T-cell (primary cell): ENCODE results near the gene NISCH. TPM values are rescaled to one million over a fixed set of nuclear protein-coding genes. Genes with fewer than 3 reads are reported as not detected.

Source experiments
- ATAC-seq, 4 experiments: fragments of 200-7000 bp in 3 of 4; fragments of 150-1000 bp in 1 of 4; cut with Tn5 transposase; replicated peaks in 1 of 4; 1 replicate in 3 of 4; 2 replicates in 1 of 4; pipeline ENCODE4 v1.10.0; 2021; ENCODE audit warnings: moderate library complexity in 3 of 4, mild to moderate bottlenecking in 2 of 4, moderate number of reproducible peaks in 1 of 4
- CTCF ChIA-PET, 2 donors: fragments of 300-600 bp; sonication (Branson Sonifier 250); formaldehyde crosslinking; loops; one replicate each; lab custom pipeline; 2022; ENCODE audit warnings: antibody characterized with exemption in 2 of 2; lab: Charles Lee
- POLR2A ChIA-PET, 2 donors: fragments of 300-600 bp; sonication (Branson Sonifier 250); formaldehyde crosslinking; loops; one replicate each; lab custom pipeline; 2022; ENCODE audit warnings: antibody characterized with exemption in 2 of 2; lab: Charles Lee
- DNase-seq, 35 experiments: peaks; one replicate each; pipeline versions ENCODE4 v3.0.0 to v3.0.0-alpha.2; 2013 to 2023
- H3K27ac ChIP-seq: one replicate; pipeline ENCODE4 v1.5.1; 2013; ENCODE audit warnings: low read length
- H3K27me3 ChIP-seq, 2 experiments: replicated peaks in 1 of 2; 1 replicate in 1 of 2; 2 replicates in 1 of 2; pipeline versions ENCODE4 v1.6.1 to v1.7.0; 2013; ENCODE audit warnings: low read length in 1 of 2, mixed read lengths in 1 of 2; ENCODE audit not compliant: control insufficient read depth in 2 of 2, insufficient read depth in 2 of 2; ENCODE audit errors: extremely low read depth in 1 of 2
- H3K36me3 ChIP-seq, 2 donors: 1 replicate in 1 of 2; 2 replicates in 1 of 2; pipeline versions ENCODE4 v1.6.1 to v1.7.0; 2013; ENCODE audit warnings: low read length in 1 of 2; ENCODE audit not compliant: control insufficient read depth in 2 of 2, insufficient read depth in 1 of 2; ENCODE audit errors: extremely low read depth in 1 of 2
- H3K4me1 ChIP-seq, 2 experiments: 1 replicate in 1 of 2; 2 replicates in 1 of 2; pipeline versions ENCODE4 v1.6.1 to v1.7.0; 2013; ENCODE audit warnings: low read length in 2 of 2, mixed read lengths in 1 of 2; ENCODE audit not compliant: insufficient read depth in 2 of 2, control insufficient read depth in 1 of 2; ENCODE audit errors: extremely low read depth in 1 of 2
- H3K4me3 ChIP-seq, 2 donors: 1 replicate in 1 of 2; 2 replicates in 1 of 2; pipeline versions ENCODE4 v1.5.1 to v1.7.0; 2013; ENCODE audit warnings: mild to moderate bottlenecking in 2 of 2, low read length in 1 of 2, moderate library complexity in 1 of 2; ENCODE audit not compliant: control insufficient read depth in 1 of 2; ENCODE audit errors: extremely low read depth in 1 of 2
- H3K9me3 ChIP-seq: 2 replicates; pipeline ENCODE4 v1.7.0; 2013
- H3K27ac Mint-ChIP-seq, 2 donors: one replicate each; pipeline ENCODE4 v1.8.0; 2020 to 2021; ENCODE audit warnings: mild to moderate bottlenecking in 2 of 2, mixed read lengths in 2 of 2
- H3K27me3 Mint-ChIP-seq, 2 donors: one replicate each; pipeline ENCODE4 v1.8.0; 2021 to 2022; ENCODE audit warnings: mixed read lengths in 2 of 2
- H3K36me3 Mint-ChIP-seq: one replicate; pipeline ENCODE4 v1.8.0; 2021; ENCODE audit warnings: mixed read lengths
- H3K4me1 Mint-ChIP-seq, 3 donors: one replicate each; pipeline ENCODE4 v1.8.0; 2020 to 2022; ENCODE audit warnings: mixed read lengths in 3 of 3, mild to moderate bottlenecking in 1 of 3
- H3K4me3 Mint-ChIP-seq, 3 donors: one replicate each; pipeline ENCODE4 v1.8.0; 2020 to 2022; ENCODE audit warnings: mild to moderate bottlenecking in 3 of 3, mixed read lengths in 3 of 3, moderate library complexity in 3 of 3
- H3K9me3 Mint-ChIP-seq, 3 donors: one replicate each; pipeline ENCODE4 v1.8.0; 2020 to 2022; ENCODE audit warnings: mixed read lengths in 3 of 3
- WGBS: methylation state at CpG from one replicate; pipeline ENCODE4 v1.1.5; 2013; ENCODE audit warnings: missing lambda C conversion rate; ENCODE audit not compliant: insufficient coverage; 5-methylcytosine and 5-hydroxymethylcytosine counted together
- total RNA-seq, 35 experiments: library from RNA in 6 of 35; stranded (reverse) in 6 of 35; fragments of 120-200 nt in 1 of 35; gene quantifications; one replicate each; pipeline versions ENCODE4 v1.2.1 to v1.2.4 and lab custom pipeline; 2013 to 2026

NISCH gene
- total RNA-seq, 5 donors from 2014 or later (not counting 1 experiment from before 2014, with no cell fraction given) = 152 to 171 (median 157) TPM

GRCh38 chr3:52469001-52469400 is 13.6 kb downstream of the NISCH start:
- Mint-ChIP-seq H3K36me3 (peaks cover 27% of the 10 kb centered on the region), H3K4me1 (peaks cover 7 to 9% (median 7%) of the 10 kb centered on the region in 3 donors), H3K27me3 (no peaks in the 10 kb centered on the region), H3K4me3 (no peak overlapping the region), H3K27ac (peak overlapping the region in 1 of 2 donors; percentile 28), H3K9me3 (no peaks in the 10 kb centered on the region)
- H3K4me1 ChIP-seq = no peaks in the 10 kb centered on the region
- no peak overlapping the region for H3K4me3 ChIP-seq
- 100% methylated on average over 1 of the region's 5 CpGs for WGBS
- ATAC-seq (no peak), DNase-seq (no peak)
- ChIA-PET POLR2A (interaction anchor here (0.6 to 0.7 kb wide), 2 partner anchors 61 to 463 kb away, joined by 5 to 7 read pairs; no protein-coding TSS in a partner anchor), CTCF (interaction anchor here in 1 of 2 donors (0.6 kb wide), 1 partner anchor 57 kb away, joined by 3 read pairs; no protein-coding TSS in a partner anchor)
- H3K27ac ChIP-seq = no peak overlapping the region
- no peaks in the 10 kb centered on the region for H3K9me3 ChIP-seq
- peaks cover 32 to 54% of the 10 kb centered on the region in 2 donors for H3K36me3 ChIP-seq
- H3K27me3 ChIP-seq = no peaks in the 10 kb centered on the region

DNA sequence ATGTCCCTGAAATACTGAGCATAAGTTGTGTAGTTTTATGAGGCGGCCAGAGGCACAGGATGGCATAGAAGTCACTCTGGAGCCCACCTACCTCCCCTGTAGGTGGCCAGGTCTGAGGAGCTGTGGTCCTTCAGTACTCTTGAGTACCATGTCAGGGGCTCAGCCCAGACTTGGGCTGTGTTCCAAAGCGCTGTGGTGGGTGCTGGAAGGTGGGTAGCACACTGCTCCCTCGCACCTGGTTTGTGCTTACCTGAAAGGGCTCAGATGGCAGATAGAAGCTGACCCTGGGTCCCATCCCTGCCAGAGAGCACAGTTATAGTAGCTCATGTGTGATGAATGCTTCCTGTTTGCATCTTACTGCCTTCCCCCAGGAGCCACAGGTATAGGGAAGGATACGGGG is 15.5 kb downstream of the NISCH start:
- Histone ChIP-seq H3K27me3 (no peaks in the 10 kb centered on the region), H3K27ac (no peak overlapping the region), H3K9me3 (no peaks in the 10 kb centered on the region), H3K36me3 (peaks cover 37 to 60% of the 10 kb centered on the region in 2 donors), H3K4me1 (no peaks in the 10 kb centered on the region), H3K4me3 (no peak overlapping the region)
- ChIA-PET POLR2A (no interaction called here), CTCF (no interaction called here)
- H3K36me3 Mint-ChIP-seq = peaks cover 31% of the 10 kb centered on the region
- H3K4me3 Mint-ChIP-seq = no peak overlapping the region
- H3K9me3 Mint-ChIP-seq = no peaks in the 10 kb centered on the region
- peaks cover 4 to 7% (median 5%) of the 10 kb centered on the region in 3 donors for H3K4me1 Mint-ChIP-seq
- 100% methylated on average over 3 of the region's 4 CpGs for WGBS
- DNase-seq (no peak), ATAC-seq (no peak)
- no peaks in the 10 kb centered on the region for H3K27me3 Mint-ChIP-seq
- H3K27ac Mint-ChIP-seq = no peak overlapping the region

- Histone ChIP-seq H3K27me3 (no peaks in the 10 kb centered on the region), H3K27ac (no peak overlapping the region), H3K4me3 (no peak overlapping the region), H3K9me3 (no peaks in the 10 kb centered on the region), H3K4me1 (no peaks in the 10 kb centered on the region), H3K36me3 (peaks cover 40 to 64% of the 10 kb centered on the region in 2 donors)
- H3K4me3 Mint-ChIP-seq = no peak overlapping the region
- ATAC-seq (no peak), DNase-seq (peak in 8 of 35 experiments; percentile 10 to 33 (median 25))
- H3K9me3 Mint-ChIP-seq = no peaks in the 10 kb centered on the region
- no peak overlapping the region for H3K27ac Mint-ChIP-seq
- peaks cover 30% of the 10 kb centered on the region for H3K36me3 Mint-ChIP-seq
- peaks cover 3 to 7% (median 3%) of the 10 kb centered on the region in 3 donors for H3K4me1 Mint-ChIP-seq
- WGBS = 84% methylated on average over 22 of the region's 26 CpGs
- H3K27me3 Mint-ChIP-seq = no peaks in the 10 kb centered on the region
- ChIA-PET CTCF (no interaction called here), POLR2A (no interaction called here)
Measured at GRCh38 chr3:52471371-52472238, 16.2 kb downstream of the NISCH start.

DNA sequence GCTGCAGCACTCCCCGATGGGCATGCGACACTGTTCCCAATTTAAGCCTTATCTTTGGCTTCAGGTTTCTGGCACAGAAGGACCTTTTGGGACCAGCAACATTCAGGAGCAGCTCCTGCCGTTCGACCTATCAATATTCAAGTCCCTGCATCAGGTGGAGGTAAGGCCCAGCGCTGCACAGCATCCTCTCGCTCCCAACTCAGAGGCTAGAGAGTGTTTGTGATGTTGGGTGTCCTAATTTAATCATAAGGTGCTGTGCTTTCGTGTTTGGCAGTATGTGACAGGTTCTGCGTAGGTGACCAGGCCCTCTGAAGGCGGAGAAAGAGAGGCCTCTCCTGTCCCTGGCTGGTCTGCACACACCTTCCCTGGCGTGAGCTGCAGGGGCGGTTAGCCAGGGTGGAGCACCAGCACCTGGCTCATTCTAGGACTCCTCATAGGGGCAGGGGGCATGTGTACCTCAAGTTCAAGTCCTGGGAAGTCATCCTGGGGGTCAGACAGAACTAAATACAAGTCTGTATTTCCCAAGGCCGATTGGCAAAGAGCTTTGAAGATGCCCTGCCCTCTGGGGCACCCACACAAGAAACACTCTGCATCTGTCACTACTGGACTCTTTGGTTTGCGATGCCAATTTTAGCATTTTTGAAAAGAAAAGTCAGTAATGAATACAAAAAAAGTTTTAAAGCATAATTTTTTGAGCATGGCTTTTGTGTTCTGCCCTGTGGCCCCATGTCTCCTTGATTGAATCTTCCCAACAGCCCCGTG is 17.0 kb downstream of the NISCH start:
- Histone ChIP-seq H3K27ac (no peak overlapping the region), H3K36me3 (peaks cover 40 to 67% of the 10 kb centered on the region in 2 donors), H3K4me3 (no peak overlapping the region), H3K4me1 (no peaks in the 10 kb centered on the region), H3K27me3 (no peaks in the 10 kb centered on the region), H3K9me3 (no peaks in the 10 kb centered on the region)
- ATAC-seq (no peak), DNase-seq (no peak)
- Mint-ChIP-seq H3K36me3 (peaks cover 30% of the 10 kb centered on the region), H3K27me3 (no peaks in the 10 kb centered on the region), H3K9me3 (no peaks in the 10 kb centered on the region), H3K4me3 (no peak overlapping the region), H3K4me1 (peaks cover 3 to 7% (median 3%) of the 10 kb centered on the region in 3 donors), H3K27ac (no peak overlapping the region)
- ChIA-PET CTCF (no interaction called here), POLR2A (no interaction called here)
- 80% methylated on average over 13 of the region's 14 CpGs for WGBS

DNA sequence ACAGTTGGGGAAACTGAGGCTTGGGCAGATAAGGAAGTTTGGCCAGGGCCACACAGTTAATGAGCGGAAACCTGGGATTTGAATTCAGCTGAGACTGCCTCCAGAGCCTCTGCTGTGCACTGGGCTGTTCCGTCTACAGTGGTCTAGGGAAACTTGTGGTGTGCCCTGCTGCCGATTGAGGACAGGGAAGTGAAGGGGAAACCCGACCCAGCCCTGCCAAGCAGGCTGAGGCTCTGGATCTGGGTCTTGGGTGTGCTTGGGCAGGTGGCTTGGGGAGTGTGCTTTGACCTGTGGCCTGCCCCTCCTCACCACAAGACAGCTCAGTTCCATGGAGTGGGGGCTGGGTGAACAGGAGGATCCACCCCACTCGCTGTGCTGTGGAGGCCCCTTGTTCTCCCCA is 17.6 kb downstream of the NISCH start:
- Histone ChIP-seq H3K4me1 (no peaks in the 10 kb centered on the region), H3K36me3 (peaks cover 43 to 70% of the 10 kb centered on the region in 2 donors), H3K9me3 (no peaks in the 10 kb centered on the region), H3K27me3 (no peaks in the 10 kb centered on the region), H3K4me3 (no peak overlapping the region), H3K27ac (no peak overlapping the region)
- H3K36me3 Mint-ChIP-seq = peaks cover 33% of the 10 kb centered on the region
- H3K4me3 Mint-ChIP-seq = no peak overlapping the region
- no peaks in the 10 kb centered on the region for H3K27me3 Mint-ChIP-seq
- DNase-seq (no peak), ATAC-seq (no peak)
- 100% methylated on average over 1 of the region's 5 CpGs for WGBS
- H3K9me3 Mint-ChIP-seq = no peaks in the 10 kb centered on the region
- ChIA-PET POLR2A (no interaction called here), CTCF (no interaction called here)
- H3K4me1 Mint-ChIP-seq = peaks cover 3 to 7% (median 3%) of the 10 kb centered on the region in 3 donors
- H3K27ac Mint-ChIP-seq = no peak overlapping the region

DNA sequence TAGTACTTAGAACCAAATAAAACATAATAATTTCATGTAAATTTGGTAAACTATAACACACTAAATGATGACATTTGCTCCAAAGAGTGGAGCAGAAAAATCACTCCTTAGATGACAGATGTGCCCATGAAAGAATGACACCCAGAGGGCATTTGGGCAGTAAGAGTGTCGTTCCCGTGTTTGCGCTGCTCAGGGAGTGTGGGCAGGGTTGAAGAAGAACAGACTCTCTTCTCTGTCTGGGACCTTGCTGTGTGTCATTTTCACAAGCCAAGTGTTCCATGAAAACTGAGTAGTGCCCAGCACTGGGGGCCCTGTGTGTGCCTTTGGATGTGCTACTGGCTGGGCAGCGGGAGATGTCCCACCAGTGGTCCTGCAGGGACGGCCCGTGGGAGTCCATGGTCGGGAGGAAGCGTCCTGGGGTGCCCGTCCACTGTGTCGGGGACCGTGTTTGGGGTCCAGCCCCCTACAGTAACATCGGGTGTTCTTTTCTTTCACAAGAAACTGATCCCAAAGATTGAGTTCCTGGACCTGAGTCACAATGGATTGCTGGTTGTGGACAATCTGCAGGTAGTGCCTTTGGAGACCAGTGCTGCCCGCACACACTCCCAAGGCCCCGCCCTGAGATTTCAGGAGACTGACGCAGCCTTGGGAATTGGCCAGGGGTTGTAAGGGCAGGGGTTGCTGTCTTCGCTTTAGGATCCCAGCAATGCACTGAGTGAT is 21.8 kb downstream of the NISCH start:
- Histone ChIP-seq H3K4me3 (no peak overlapping the region), H3K36me3 (peaks cover 51 to 92% of the 10 kb centered on the region in 2 donors), H3K4me1 (no peaks in the 10 kb centered on the region), H3K9me3 (no peaks in the 10 kb centered on the region), H3K27me3 (no peaks in the 10 kb centered on the region), H3K27ac (no peak overlapping the region)
- Mint-ChIP-seq H3K9me3 (no peaks in the 10 kb centered on the region), H3K4me3 (no peak overlapping the region), H3K27ac (no peak overlapping the region), H3K27me3 (no peaks in the 10 kb centered on the region), H3K4me1 (no peaks in the 10 kb centered on the region), H3K36me3 (peaks cover 47% of the 10 kb centered on the region)
- POLR2A ChIA-PET = no interaction called here
- DNase-seq (no peak), ATAC-seq (no peak)
- CTCF ChIA-PET = no interaction called here
- 98% methylated on average over 15 of the region's 16 CpGs for WGBS
